Hepatocyte (in vitro differentiated cells): ENCODE measurements around the gene ATP8B3. TPM values are rescaled to one million over a fixed set of nuclear protein-coding genes. Genes with fewer than 3 reads are reported as not detected.

Source experiments
- DNase-seq: peaks from one replicate; pipeline ENCODE4 v3.0.0-alpha.2; 2016; ENCODE audit warnings: low spot score
- H2AFZ ChIP-seq: fragments of 200-600 bp; sonication (generic); 2 replicates; pipeline ENCODE4 v1.6.0; 2016; ENCODE audit warnings: antibody characterized with exemption, mild to moderate bottlenecking
- H3K27ac ChIP-seq: fragments of 200-600 bp; sonication (generic); 2 replicates; pipeline ENCODE4 v1.5.1; 2016; ENCODE audit warnings: mild to moderate bottlenecking
- H3K27me3 ChIP-seq: fragments of 200-600 bp; sonication (generic); 2 replicates; pipeline ENCODE4 v1.6.1; 2016
- H3K36me3 ChIP-seq: fragments of 200-600 bp; sonication (generic); replicated peaks from 2 replicates; pipeline ENCODE4 v1.5.1; 2016; ENCODE audit warnings: low read depth; ENCODE audit not compliant: insufficient read depth
- H3K4me1 ChIP-seq: fragments of 200-600 bp; sonication (generic); 2 replicates; pipeline ENCODE4 v1.5.1; 2016; ENCODE audit warnings: mild to moderate bottlenecking, moderate library complexity; ENCODE audit not compliant: insufficient read depth
- H3K4me2 ChIP-seq: fragments of 200-600 bp; sonication (generic); 2 replicates; pipeline ENCODE4 v1.6.0; 2016
- H3K4me3 ChIP-seq: fragments of 200-600 bp; sonication (generic); 2 replicates; pipeline ENCODE4 v1.5.1; 2016; ENCODE audit warnings: mild to moderate bottlenecking
- H3K79me2 ChIP-seq: fragments of 200-600 bp; sonication (generic); 2 replicates; pipeline ENCODE4 v1.6.0; 2017; ENCODE audit warnings: mild to moderate bottlenecking
- H3K9me2 ChIP-seq: fragments of 200-600 bp; sonication (generic); replicated peaks from 2 replicates; pipeline ENCODE4 v1.6.0; 2017; ENCODE audit warnings: mild to moderate bottlenecking; ENCODE audit not compliant: insufficient read depth
- H3K9me3 ChIP-seq: fragments of 200-600 bp; sonication (generic); 2 replicates; pipeline ENCODE4 v1.5.1; 2016; ENCODE audit warnings: low read depth, mild to moderate bottlenecking
- H4K20me1 ChIP-seq: fragments of 200-600 bp; sonication (generic); 2 replicates; pipeline ENCODE4 v1.6.0; 2016; ENCODE audit warnings: mild to moderate bottlenecking; ENCODE audit not compliant: insufficient read depth, poor library complexity, severe bottlenecking
- CTCF ChIP-seq: fragments of 200-600 bp; sonication (generic); IDR thresholded peaks from 2 replicates; pipeline ENCODE4 v1.5.1; 2016; ENCODE audit warnings: antibody characterized with exemption, mild to moderate bottlenecking; ENCODE audit not compliant: poor library complexity
- EZH2 ChIP-seq: fragments of 200-600 bp; sonication (generic); IDR thresholded peaks from 2 replicates; pipeline ENCODE4 v1.6.1; 2016; ENCODE audit warnings: antibody characterized with exemption, mild to moderate bottlenecking, borderline replicate concordance
- EZH2phosphoT487 ChIP-seq: fragments of 200-600 bp; sonication (generic); IDR thresholded peaks from one replicate; pipeline ENCODE4 v1.6.1; 2018; ENCODE audit warnings: antibody characterized with exemption, mild to moderate bottlenecking, low read depth, moderate library complexity; ENCODE audit not compliant: unreplicated experiment, severe bottlenecking
- WGBS: methylation state at CpG from one replicate; pipeline ENCODE4 v1.1.6; 2016; ENCODE audit warnings: low lambda C conversion rate; ENCODE audit errors: missing lambda C conversion rate; 5-methylcytosine and 5-hydroxymethylcytosine counted together
- polyA plus RNA-seq: library from polyadenylated mRNA; unstranded; fragments of >200 nt; fragmentation: Nextera tagmentation; extraction: Ambion mirVana; gene quantifications from 2 replicates; pipeline ENCODE4 v1.2.1, GENCODE V29; 2016
- total RNA-seq: library from RNA; depleted of rRNA; stranded (reverse); fragments of >200 nt; gene quantifications from 2 replicates; pipeline ENCODE4 v1.2.3, GENCODE V29; 2014

Gene ATP8B3
- total and polyA plus RNA-seq, 2 experiments from 2014 or later: 1.7 to 2.4 TPM

GRCh38 chr19:1839658-1840540, 27.8 kb upstream of the ATP8B3 start:
- Histone ChIP-seq H3K9me3 (no peaks in the 10 kb centered on the region), H4K20me1 (peaks cover 90% of the 10 kb centered on the region), H2AFZ (no peak overlapping the region), H3K27ac (no peak overlapping the region), H3K27me3 (no peaks in the 10 kb centered on the region), H3K79me2 (peaks cover 97% of the 10 kb centered on the region), H3K4me3 (no peak overlapping the region), H3K9me2 (no peaks in the 10 kb centered on the region), H3K4me2 (peak overlapping the region; percentile 44), H3K4me1 (no peaks in the 10 kb centered on the region), H3K36me3 (no peaks in the 10 kb centered on the region)
- 87% methylated on average over 24 of the region's 25 CpGs for WGBS
- TF ChIP-seq CTCF: no peak
- no peak for TF ChIP-seq EZH2phosphoT487
- TF ChIP-seq EZH2: no peak
- no peak for DNase-seq

GRCh38 chr19:1837625-1838105, 25.6 kb upstream of the ATP8B3 start:
- H3K27ac ChIP-seq: no peak overlapping the region
- H3K9me2 ChIP-seq: no peaks in the 10 kb centered on the region
- peaks cover 93% of the 10 kb centered on the region for H3K79me2 ChIP-seq
- no peaks in the 10 kb centered on the region for H3K4me1 ChIP-seq
- TF ChIP-seq CTCF (peak; percentile 90), EZH2 (no peak)
- H3K27me3 ChIP-seq: no peaks in the 10 kb centered on the region
- peaks cover 78% of the 10 kb centered on the region for H4K20me1 ChIP-seq
- no peak overlapping the region for H3K4me3 ChIP-seq
- peak; percentile 56 for DNase-seq
- H2AFZ ChIP-seq: no peak overlapping the region
- peak overlapping the region; percentile 39 for H3K4me2 ChIP-seq
- no peaks in the 10 kb centered on the region for H3K9me3 ChIP-seq
- WGBS: 41% methylated on average over 19 of the region's 23 CpGs
- H3K36me3 ChIP-seq: no peaks in the 10 kb centered on the region

- Histone ChIP-seq H2AFZ (no peak overlapping the region), H3K79me2 (peaks cover 88% of the 10 kb centered on the region), H3K36me3 (no peaks in the 10 kb centered on the region), H3K4me2 (peak overlapping the region; percentile 39), H4K20me1 (peaks cover 74% of the 10 kb centered on the region), H3K9me2 (no peaks in the 10 kb centered on the region), H3K27ac (no peak overlapping the region), H3K4me3 (no peak overlapping the region), H3K4me1 (no peaks in the 10 kb centered on the region), H3K27me3 (no peaks in the 10 kb centered on the region), H3K9me3 (no peaks in the 10 kb centered on the region)
- DNase-seq: no peak
- TF ChIP-seq EZH2 (no peak), EZH2phosphoT487 (no peak), CTCF (no peak)
- WGBS: 77% methylated on average over 10 of the region's 11 CpGs
These were observed 25.1 kb upstream of the ATP8B3 start for GRCh38 chr19:1837222-1837565.
